SK-N-SH treated with all-trans-retinoic acid at 6 μM for 48 hours (cell line): Measurements from ENCODE around the gene LMOD3.

Source experiments
- RARB ChIP-seq: fragments of 250-450 bp; sonication (Bioruptor Pico); IDR thresholded peaks from 2 replicates; pipeline ENCODE4 v1.8.0; 2021; ENCODE audit warnings: mild to moderate bottlenecking, moderate library complexity
- ZFP30 ChIP-seq: fragments of 450-650 bp; formaldehyde crosslinking; IDR thresholded peaks from 2 replicates; pipeline ENCODE4 v1.5.0; 2022; ENCODE audit warnings: mild to moderate bottlenecking, moderate library complexity
- TF ChIP-seq, protein P1 (sequence below): fragments of 250-450 bp; sonication (Bioruptor Pico); IDR thresholded peaks from 2 replicates; pipeline ENCODE4 v1.8.0; 2020; ENCODE audit warnings: mild to moderate bottlenecking, moderate library complexity, borderline replicate concordance

- TF ChIP-seq ZFP30 (CRISPR knock-in tag) = no peak
- TF ChIP-seq RARB (CRISPR knock-in tag) = no peak
- TF ChIP-seq, protein P1, sequence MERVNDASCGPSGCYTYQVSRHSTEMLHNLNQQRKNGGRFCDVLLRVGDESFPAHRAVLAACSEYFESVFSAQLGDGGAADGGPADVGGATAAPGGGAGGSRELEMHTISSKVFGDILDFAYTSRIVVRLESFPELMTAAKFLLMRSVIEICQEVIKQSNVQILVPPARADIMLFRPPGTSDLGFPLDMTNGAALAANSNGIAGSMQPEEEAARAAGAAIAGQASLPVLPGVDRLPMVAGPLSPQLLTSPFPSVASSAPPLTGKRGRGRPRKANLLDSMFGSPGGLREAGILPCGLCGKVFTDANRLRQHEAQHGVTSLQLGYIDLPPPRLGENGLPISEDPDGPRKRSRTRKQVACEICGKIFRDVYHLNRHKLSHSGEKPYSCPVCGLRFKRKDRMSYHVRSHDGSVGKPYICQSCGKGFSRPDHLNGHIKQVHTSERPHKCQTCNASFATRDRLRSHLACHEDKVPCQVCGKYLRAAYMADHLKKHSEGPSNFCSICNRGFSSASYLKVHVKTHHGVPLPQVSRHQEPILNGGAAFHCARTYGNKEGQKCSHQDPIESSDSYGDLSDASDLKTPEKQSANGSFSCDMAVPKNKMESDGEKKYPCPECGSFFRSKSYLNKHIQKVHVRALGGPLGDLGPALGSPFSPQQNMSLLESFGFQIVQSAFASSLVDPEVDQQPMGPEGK (CRISPR knock-in tag) = no peak
Observed at GRCh38 chr3:69121950-69122349, 445 bp downstream of the LMOD3 start.
